H9 (cell line): ENCODE results near the gene DRD4. TPM values are rescaled to one million over a fixed set of nuclear protein-coding genes. Genes with fewer than 3 reads are reported as not detected.

Experiments
- DNase-seq: peaks from one replicate; pipeline ENCODE4 v3.0.0-alpha.2; 2017
- H2AFZ ChIP-seq: one replicate; pipeline ENCODE4 v1.6.1; 2013; ENCODE audit warnings: mild to moderate bottlenecking, low read length, control low read depth, moderate library complexity
- H2AK5ac ChIP-seq: 2 replicates; pipeline ENCODE4 v1.6.1; 2013; ENCODE audit warnings: low read length, control low read depth, mixed read lengths; ENCODE audit not compliant: insufficient read length
- H2BK120ac ChIP-seq: one replicate; pipeline ENCODE4 v1.6.1; 2013; ENCODE audit warnings: low read depth, mild to moderate bottlenecking, low read length, control low read depth, inconsistent platforms; ENCODE audit not compliant: poor library complexity, severe bottlenecking
- H2BK12ac ChIP-seq: 2 replicates; pipeline ENCODE4 v1.6.1; 2013; ENCODE audit warnings: low read length, control low read depth, mixed read lengths, low read depth; ENCODE audit not compliant: insufficient read length
- H2BK15ac ChIP-seq: 2 replicates; pipeline ENCODE4 v1.6.1; 2013; ENCODE audit warnings: low read depth, low read length, control low read depth
- H2BK20ac ChIP-seq: one replicate; pipeline ENCODE4 v1.6.1; 2013; ENCODE audit warnings: low read depth, mild to moderate bottlenecking, low read length, control low read depth, inconsistent platforms; ENCODE audit not compliant: poor library complexity, severe bottlenecking
- H2BK5ac ChIP-seq: 2 replicates; pipeline ENCODE4 v1.6.1; 2013; ENCODE audit warnings: low read length, control low read depth, mixed read lengths; ENCODE audit not compliant: insufficient read length
- H3K14ac ChIP-seq: 2 replicates; pipeline ENCODE4 v1.6.1; 2013; ENCODE audit warnings: low read length, control low read depth; ENCODE audit not compliant: insufficient read depth
- H3K18ac ChIP-seq: 2 replicates; pipeline ENCODE4 v1.6.1; 2013; ENCODE audit warnings: low read depth, mild to moderate bottlenecking, mixed read lengths, low read length, control low read depth; ENCODE audit not compliant: insufficient read length
- H3K23ac ChIP-seq: 2 replicates; pipeline ENCODE4 v1.6.1; 2013; ENCODE audit warnings: low read length, control low read depth, mixed read lengths, low read depth; ENCODE audit not compliant: insufficient read length
- H3K23me2 ChIP-seq: 2 replicates; pipeline ENCODE4 v1.6.1; 2013; ENCODE audit warnings: low read depth, mild to moderate bottlenecking, mixed read lengths, low read length, control low read depth; ENCODE audit not compliant: insufficient read length, poor library complexity, severe bottlenecking
- H3K27ac ChIP-seq: 2 replicates; pipeline ENCODE4 v1.5.1; 2013; ENCODE audit warnings: low read length, control low read depth, mixed read lengths, low read depth; ENCODE audit not compliant: insufficient read length
- H3K27me3 ChIP-seq: 2 replicates; pipeline ENCODE4 v1.6.1; 2013; ENCODE audit warnings: low read length, control low read depth, inconsistent platforms; ENCODE audit not compliant: insufficient read depth
- H3K4ac ChIP-seq: 2 replicates; pipeline ENCODE4 v1.6.1; 2013; ENCODE audit warnings: low read depth, mild to moderate bottlenecking, control low read depth, inconsistent platforms, low read length, moderate library complexity
- H3K4me1 ChIP-seq: 2 replicates; pipeline ENCODE4 v1.6.1; 2013; ENCODE audit warnings: low read length, control low read depth, inconsistent platforms; ENCODE audit not compliant: insufficient read depth
- H3K4me2 ChIP-seq: 2 replicates; pipeline ENCODE4 v1.6.1; 2013; ENCODE audit warnings: low read length, control low read depth, mixed read lengths; ENCODE audit not compliant: insufficient read length, insufficient read depth
- H3K56ac ChIP-seq: 2 replicates; pipeline ENCODE4 v1.6.1; 2013; ENCODE audit warnings: low read depth, mild to moderate bottlenecking, mixed read lengths, low read length, control low read depth; ENCODE audit not compliant: insufficient read length
- H3K79me1 ChIP-seq: 2 replicates; pipeline ENCODE4 v1.6.1; 2013; ENCODE audit warnings: low read depth, mild to moderate bottlenecking, moderate library complexity, low read length, control low read depth, inconsistent platforms; ENCODE audit not compliant: insufficient read depth, poor library complexity, severe bottlenecking
- H3K79me2 ChIP-seq: 2 replicates; pipeline ENCODE4 v1.6.1; 2013; ENCODE audit warnings: low read length, control low read depth, inconsistent platforms; ENCODE audit not compliant: insufficient read depth
- H3K9ac ChIP-seq: 2 replicates; pipeline ENCODE4 v1.6.1; 2013; ENCODE audit warnings: low read length, control low read depth, mixed read lengths; ENCODE audit not compliant: insufficient read length; ENCODE audit errors: extremely low read depth
- H3K9me3 ChIP-seq: one replicate; pipeline ENCODE4 v1.6.1; 2013; ENCODE audit warnings: low read depth, low read length, inconsistent platforms; ENCODE audit not compliant: control insufficient read depth
- H3T11ph ChIP-seq: one replicate; pipeline ENCODE4 v1.6.1; 2013; ENCODE audit warnings: mild to moderate bottlenecking, low read length, control low read depth, inconsistent platforms
- H4K20me1 ChIP-seq: one replicate; pipeline ENCODE4 v1.6.1; 2013; ENCODE audit not compliant: control insufficient read depth, insufficient read length, insufficient read depth
- H4K5ac ChIP-seq: 2 replicates; pipeline ENCODE4 v1.6.1; 2013; ENCODE audit warnings: low read depth, mild to moderate bottlenecking, mixed read lengths, low read length, control low read depth; ENCODE audit not compliant: insufficient read length
- H4K8ac ChIP-seq: replicated peaks from 2 replicates; pipeline ENCODE4 v1.6.1; 2013; ENCODE audit warnings: low read length, control low read depth, mixed read lengths, low read depth; ENCODE audit not compliant: insufficient read length
- H4K91ac ChIP-seq: 2 replicates; pipeline ENCODE4 v1.6.1; 2013; ENCODE audit warnings: low read depth, mild to moderate bottlenecking, moderate library complexity, mixed read lengths, low read length, control low read depth; ENCODE audit not compliant: insufficient read length
- H3K27ac Mint-ChIP-seq, 3 experiments: 2 replicates in 2 of 3; 3 replicates in 1 of 3; pipeline ENCODE4 v1.8.0; 2020 to 2021; ENCODE audit warnings: mixed read lengths in 3 of 3, mild to moderate bottlenecking in 1 of 3, moderate library complexity in 1 of 3
- H3K27me3 Mint-ChIP-seq: 2 replicates; pipeline ENCODE4 v1.8.0; 2021; ENCODE audit warnings: low read depth, mild to moderate bottlenecking, moderate library complexity, mixed read lengths
- H3K36me3 Mint-ChIP-seq, 3 experiments: 2 replicates in 2 of 3; 3 replicates in 1 of 3; pipeline ENCODE4 v1.8.0; 2020 to 2021; ENCODE audit warnings: low read depth in 3 of 3, mixed read lengths in 3 of 3; ENCODE audit not compliant: insufficient read depth in 1 of 3
- H3K4me1 Mint-ChIP-seq, 2 experiments: 2 replicates each; pipeline ENCODE4 v1.8.0; 2020; ENCODE audit warnings: mixed read lengths in 2 of 2
- H3K4me3 Mint-ChIP-seq, 2 experiments: 2 replicates in 1 of 2; 3 replicates in 1 of 2; pipeline ENCODE4 v1.8.0; 2020 to 2021; ENCODE audit warnings: mild to moderate bottlenecking in 2 of 2, mixed read lengths in 2 of 2, moderate library complexity in 1 of 2
- H3K9me3 Mint-ChIP-seq, 2 experiments: 2 replicates in 1 of 2; 3 replicates in 1 of 2; pipeline ENCODE4 v1.8.0; 2020; ENCODE audit warnings: mild to moderate bottlenecking in 2 of 2, mixed read lengths in 2 of 2, moderate library complexity in 1 of 2
- WGBS: extraction: QIAGEN DNeasy Blood & Tissue Kit; methylation state at CpG from one replicate; pipeline ENCODE4 v1.1.7; 2013; ENCODE audit warnings: missing lambda C conversion rate, low lambda C conversion rate, mixed read lengths; ENCODE audit not compliant: insufficient read length; ENCODE audit errors: extremely low coverage; 5-methylcytosine and 5-hydroxymethylcytosine counted together
- total RNA-seq: library from RNA; stranded (reverse); gene quantifications from 2 replicates; pipeline ENCODE4 v1.2.1, GENCODE V29; 2021
- TF ChIP-seq, protein P1 (sequence below): fragments of 200-600 bp; sonication (generic); conservative IDR thresholded peaks from 3 replicates; pipeline ENCODE4 v1.8.0; 2021; ENCODE audit warnings: antibody characterized with exemption, mild to moderate bottlenecking

DRD4 gene
- total RNA-seq, 1 experiment from 2014 or later, result 6.8 TPM

DNA sequence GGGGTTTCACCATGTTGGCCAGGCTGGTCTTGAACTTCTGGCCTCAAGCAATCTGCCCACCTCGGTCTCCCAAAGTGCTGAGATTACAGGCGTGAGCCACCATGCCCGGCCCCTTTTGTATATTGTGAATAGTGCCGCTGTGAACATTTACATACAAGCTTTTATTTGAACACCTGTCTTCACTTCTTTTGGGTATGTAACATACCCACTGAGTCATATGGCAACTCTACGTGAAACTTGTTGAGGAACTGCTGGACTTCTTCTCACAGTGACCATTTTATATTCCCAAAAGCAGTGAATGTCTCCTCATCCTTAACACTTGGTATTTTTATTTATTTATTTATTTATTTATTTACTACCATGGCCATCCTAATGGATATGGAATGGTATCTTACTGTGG is 6.2 kb upstream of the DRD4 start:
- H3K4me1 Mint-ChIP-seq, result peaks cover 9 to 20% of the 10 kb centered on the region in 2 experiments
- H3K4me1 ChIP-seq, result no peaks in the 10 kb centered on the region
- H2BK20ac ChIP-seq, result no peak overlapping the region
- no peaks in the 10 kb centered on the region; a peak in 1 of 5 replicates for H3K9me3 Mint-ChIP-seq
- no peak overlapping the region for H3K4ac ChIP-seq
- peaks cover 10% of the 10 kb centered on the region; the same call in 1 of the 2 replicates for H3K27me3 ChIP-seq
- no peak overlapping the region for H2AK5ac ChIP-seq
- H4K20me1 ChIP-seq, result no peaks in the 10 kb centered on the region
- WGBS, result no CpG with 5 or more reads among the region's 5 CpGs
- no peak overlapping the region for H3K18ac ChIP-seq
- no peaks in the 10 kb centered on the region for H3K9me3 ChIP-seq
- no peak overlapping the region for H3K14ac ChIP-seq
- H4K5ac ChIP-seq, result no peak overlapping the region
- H3K23ac ChIP-seq, result no peak overlapping the region
- no peak overlapping the region for H3K9ac ChIP-seq
- no peak overlapping the region for H3K27ac ChIP-seq
- peaks cover 0 to 9% (median 0%) of the 10 kb centered on the region in 3 experiments; a peak in 4 of 7 replicates for H3K36me3 Mint-ChIP-seq
- no peaks in the 10 kb centered on the region for H3K79me2 ChIP-seq
- H3K79me1 ChIP-seq, result no peaks in the 10 kb centered on the region
- no peak overlapping the region for H2BK5ac ChIP-seq
- no peak overlapping the region for H2AFZ ChIP-seq
- peaks cover 44% of the 10 kb centered on the region for H3K27me3 Mint-ChIP-seq
- no peak overlapping the region for H2BK120ac ChIP-seq
- no peaks in the 10 kb centered on the region for H3K23me2 ChIP-seq
- H3K4me3 Mint-ChIP-seq, result no peak overlapping the region
- DNase-seq, result no peak
- TF ChIP-seq, protein P1, sequence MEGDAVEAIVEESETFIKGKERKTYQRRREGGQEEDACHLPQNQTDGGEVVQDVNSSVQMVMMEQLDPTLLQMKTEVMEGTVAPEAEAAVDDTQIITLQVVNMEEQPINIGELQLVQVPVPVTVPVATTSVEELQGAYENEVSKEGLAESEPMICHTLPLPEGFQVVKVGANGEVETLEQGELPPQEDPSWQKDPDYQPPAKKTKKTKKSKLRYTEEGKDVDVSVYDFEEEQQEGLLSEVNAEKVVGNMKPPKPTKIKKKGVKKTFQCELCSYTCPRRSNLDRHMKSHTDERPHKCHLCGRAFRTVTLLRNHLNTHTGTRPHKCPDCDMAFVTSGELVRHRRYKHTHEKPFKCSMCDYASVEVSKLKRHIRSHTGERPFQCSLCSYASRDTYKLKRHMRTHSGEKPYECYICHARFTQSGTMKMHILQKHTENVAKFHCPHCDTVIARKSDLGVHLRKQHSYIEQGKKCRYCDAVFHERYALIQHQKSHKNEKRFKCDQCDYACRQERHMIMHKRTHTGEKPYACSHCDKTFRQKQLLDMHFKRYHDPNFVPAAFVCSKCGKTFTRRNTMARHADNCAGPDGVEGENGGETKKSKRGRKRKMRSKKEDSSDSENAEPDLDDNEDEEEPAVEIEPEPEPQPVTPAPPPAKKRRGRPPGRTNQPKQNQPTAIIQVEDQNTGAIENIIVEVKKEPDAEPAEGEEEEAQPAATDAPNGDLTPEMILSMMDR, result no peak
- no peak overlapping the region for H3K27ac Mint-ChIP-seq
- no peak overlapping the region for H3K4me2 ChIP-seq
- H3T11ph ChIP-seq, result no peak overlapping the region
- no peak overlapping the region for H2BK15ac ChIP-seq
- H2BK12ac ChIP-seq, result no peak overlapping the region
- H3K56ac ChIP-seq, result no peak overlapping the region
- H4K91ac ChIP-seq, result no peak overlapping the region
- H4K8ac ChIP-seq, result no peak overlapping the region
